Esophagus muscularis mucosa (tissue), 4 donors: ENCODE data around the gene XXYLT1. TPM values are rescaled to one million over a fixed set of nuclear protein-coding genes. Genes with fewer than 3 reads are reported as not detected.

Source experiments
- DNase-seq: peaks from one replicate; pipeline ENCODE4 v3.0.0-alpha.2; 2017; ENCODE audit errors: extremely low spot score
- H3K27ac ChIP-seq, 4 donors: fragments of 200-600 bp; sonication (generic); replicated peaks in 1 of 4; 1 replicate in 3 of 4; 2 replicates in 1 of 4; pipeline ENCODE4 v1.5.1; 2016 to 2019; ENCODE audit warnings: mild to moderate bottlenecking in 1 of 4
- H3K27me3 ChIP-seq, 4 donors: fragments of 200-600 bp; sonication (generic); one replicate each; pipeline versions ENCODE4 v1.5.1 to v1.6.0; 2016 to 2019
- H3K36me3 ChIP-seq, 4 donors: fragments of 200-600 bp; sonication (generic); one replicate each; pipeline ENCODE4 v1.5.1; 2016 to 2019
- H3K4me1 ChIP-seq, 4 donors: fragments of 200-600 bp; sonication (generic); one replicate each; pipeline ENCODE4 v1.5.1; 2016 to 2019
- H3K4me3 ChIP-seq, 4 donors: fragments of 200-600 bp; sonication (generic); 1 replicate in 2 of 4; 2 replicates in 2 of 4; pipeline ENCODE4 v1.5.1; 2016 to 2019; ENCODE audit warnings: mild to moderate bottlenecking in 4 of 4, moderate library complexity in 1 of 4
- H3K9me3 ChIP-seq, 4 donors: fragments of 200-600 bp; sonication (generic); 1 replicate in 3 of 4; 2 replicates in 1 of 4; pipeline ENCODE4 v1.5.1; 2016 to 2019
- EP300 ChIP-seq: sonication (generic); formaldehyde crosslinking; IDR thresholded peaks from one replicate; pipeline ENCODE4 v1.6.1; 2017; ENCODE audit warnings: antibody characterized with exemption
- POLR2A ChIP-seq: fragments of 450-650 bp; IDR thresholded peaks from one replicate; pipeline ENCODE4 v1.6.1; 2017; ENCODE audit warnings: antibody characterized with exemption, moderate library complexity, mild to moderate bottlenecking, low read depth
- POLR2AphosphoS5 ChIP-seq, 2 donors: sonication (generic); formaldehyde crosslinking; IDR thresholded peaks; one replicate each; pipeline ENCODE4 v1.6.1; 2017; ENCODE audit warnings: antibody characterized with exemption in 2 of 2
- WGBS: methylation state at CpG from one replicate; pipeline ENCODE4 v1.1.5; 2018; 5-methylcytosine and 5-hydroxymethylcytosine counted together
- intact Hi-C: fragments of 100-400 bp; cut with DNase I; formaldehyde crosslinking; loops from one replicate; pipeline ENCODE4 v1.15.1; 2023
- total RNA-seq, 4 donors: library from RNA; depleted of rRNA; stranded (reverse); fragments of >200 nt; gene quantifications; one replicate each; pipeline versions ENCODE4 v1.1.0 to v1.2.1, GENCODE V29; 2016
- TF ChIP-seq, protein P1 (sequence below), 3 experiments: fragments of 200-600 bp in 2 of 3; fragments of 450-650 bp in 1 of 3; sonication (generic) in 2 of 3; IDR thresholded peaks; one replicate each; pipeline ENCODE4 v1.5.1; 2017 to 2019; ENCODE audit warnings: antibody characterized with exemption in 3 of 3, mild to moderate bottlenecking in 2 of 3, moderate library complexity in 1 of 3

The XXYLT1 gene
- total RNA-seq, 4 donors from 2014 or later = 8.8 to 18.5 (median 13.9) TPM

DNA sequence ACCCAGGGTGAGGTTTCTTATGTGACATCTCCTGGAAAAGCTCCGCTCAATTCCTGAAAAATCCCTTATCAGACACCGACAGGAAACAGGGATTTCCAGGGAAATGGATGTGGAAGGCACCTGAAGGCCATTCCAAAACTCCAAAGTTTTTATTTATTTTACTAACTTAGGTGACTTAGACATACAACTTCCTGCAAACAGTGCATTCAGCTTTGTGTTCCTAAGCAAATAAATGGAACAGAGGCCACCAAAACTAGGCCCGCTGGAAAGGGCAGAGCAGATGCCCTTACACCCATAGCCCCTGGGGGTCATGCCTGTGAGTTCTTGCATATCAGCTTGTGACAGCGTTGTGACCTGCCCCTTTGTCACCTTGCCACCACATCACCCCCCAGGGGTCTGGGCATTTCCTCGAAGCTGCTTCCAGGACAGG lies 239.4 kb downstream of the XXYLT1 start:
- no peak for DNase-seq
- H3K27me3 ChIP-seq = no peaks in the 10 kb centered on the region
- no peaks in the 10 kb centered on the region for H3K36me3 ChIP-seq
- intact Hi-C loops = no loop called here
- no peak overlapping the region for H3K4me3 ChIP-seq
- WGBS = 83% methylated on average over 5 of the region's 5 CpGs
- H3K4me1 ChIP-seq = peaks cover 0 to 17% (median 2%) of the 10 kb centered on the region in 4 donors
- no peaks in the 10 kb centered on the region for H3K9me3 ChIP-seq
- peak overlapping the region in 2 of 4 donors; percentile 41 to 61 for H3K27ac ChIP-seq
- no peak for TF ChIP-seq POLR2A
- peak in 1 of 2 donors; percentile 37 for TF ChIP-seq POLR2AphosphoS5 (IDR thresholded peaks at IDR 0.05)

GRCh38 chr3:195030791-195031321 lies 240.1 kb downstream of the XXYLT1 start:
- Histone ChIP-seq H3K27me3 (no peaks in the 10 kb centered on the region), H3K4me1 (peaks cover 0 to 17% (median 2%) of the 10 kb centered on the region in 4 donors), H3K27ac (peak overlapping the region; percentile 41 to 65 (median 57)), H3K4me3 (no peak overlapping the region), H3K9me3 (no peaks in the 10 kb centered on the region), H3K36me3 (no peaks in the 10 kb centered on the region)
- 71% methylated on average over 9 of the region's 13 CpGs for WGBS
- DNase-seq = no peak
- TF ChIP-seq POLR2A = no peak
- no peak for TF ChIP-seq POLR2AphosphoS5 (IDR thresholded peaks at IDR 0.05)
- TF ChIP-seq, protein P1, sequence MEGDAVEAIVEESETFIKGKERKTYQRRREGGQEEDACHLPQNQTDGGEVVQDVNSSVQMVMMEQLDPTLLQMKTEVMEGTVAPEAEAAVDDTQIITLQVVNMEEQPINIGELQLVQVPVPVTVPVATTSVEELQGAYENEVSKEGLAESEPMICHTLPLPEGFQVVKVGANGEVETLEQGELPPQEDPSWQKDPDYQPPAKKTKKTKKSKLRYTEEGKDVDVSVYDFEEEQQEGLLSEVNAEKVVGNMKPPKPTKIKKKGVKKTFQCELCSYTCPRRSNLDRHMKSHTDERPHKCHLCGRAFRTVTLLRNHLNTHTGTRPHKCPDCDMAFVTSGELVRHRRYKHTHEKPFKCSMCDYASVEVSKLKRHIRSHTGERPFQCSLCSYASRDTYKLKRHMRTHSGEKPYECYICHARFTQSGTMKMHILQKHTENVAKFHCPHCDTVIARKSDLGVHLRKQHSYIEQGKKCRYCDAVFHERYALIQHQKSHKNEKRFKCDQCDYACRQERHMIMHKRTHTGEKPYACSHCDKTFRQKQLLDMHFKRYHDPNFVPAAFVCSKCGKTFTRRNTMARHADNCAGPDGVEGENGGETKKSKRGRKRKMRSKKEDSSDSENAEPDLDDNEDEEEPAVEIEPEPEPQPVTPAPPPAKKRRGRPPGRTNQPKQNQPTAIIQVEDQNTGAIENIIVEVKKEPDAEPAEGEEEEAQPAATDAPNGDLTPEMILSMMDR (IDR thresholded peaks at IDR 0.05) = no peak
- TF ChIP-seq EP300 = no peak
- intact Hi-C loops = no loop called here

DNA sequence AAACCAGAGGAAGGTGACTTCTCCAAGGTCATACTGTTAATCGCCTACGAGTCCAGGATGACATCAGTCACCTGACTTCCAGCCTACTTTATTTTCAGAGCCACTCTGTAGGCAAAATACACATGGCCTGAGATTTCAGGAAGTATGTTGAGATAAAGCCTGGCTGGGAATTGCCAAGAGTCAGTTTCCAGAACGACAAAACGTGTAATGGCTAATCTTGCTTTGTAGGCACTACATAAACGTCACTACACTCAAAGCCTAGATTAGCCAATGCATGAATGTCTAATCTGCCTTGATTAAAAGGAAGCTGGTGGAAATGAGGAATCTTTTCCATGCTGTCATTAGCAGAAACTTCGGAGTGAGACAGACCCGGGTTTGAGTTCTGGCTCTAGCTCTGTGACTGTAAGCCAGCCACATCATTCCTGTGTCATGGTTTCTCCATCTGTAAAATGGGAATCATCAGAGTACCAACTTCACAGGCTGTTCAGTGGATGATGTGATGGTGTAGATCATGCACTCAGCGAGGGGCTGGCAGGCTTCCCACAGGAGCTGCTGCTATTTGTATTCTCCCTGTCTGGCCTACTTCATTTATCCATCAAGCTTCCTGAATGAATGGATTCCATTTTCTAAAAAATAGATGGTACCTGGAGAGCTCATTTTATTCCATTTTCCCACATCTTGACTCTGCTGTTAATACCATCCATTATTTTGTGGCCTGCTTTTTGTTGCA lies 241.9 kb downstream of the XXYLT1 start:
- Histone ChIP-seq H3K36me3 (no peaks in the 10 kb centered on the region), H3K4me1 (peaks cover 0 to 17% (median 2%) of the 10 kb centered on the region in 4 donors), H3K27me3 (no peaks in the 10 kb centered on the region), H3K9me3 (no peaks in the 10 kb centered on the region), H3K27ac (no peak overlapping the region), H3K4me3 (no peak overlapping the region)
- intact Hi-C loops = no loop called here
- no peak for DNase-seq
- TF ChIP-seq, protein P1 (IDR thresholded peaks at IDR 0.05) = no peak
- TF ChIP-seq POLR2AphosphoS5 (IDR thresholded peaks at IDR 0.05) (peak in 1 of 2 donors; percentile 45), POLR2A (no peak), EP300 (no peak)
- WGBS = 77% methylated on average over 8 of the region's 8 CpGs

GRCh38 chr3:195025884-195026200 lies 245.1 kb downstream of the XXYLT1 start:
- 78% methylated on average over 4 of the region's 4 CpGs for WGBS
- H3K4me1 ChIP-seq = peaks cover 0 to 8% (median 6%) of the 10 kb centered on the region in 4 donors
- H3K36me3 ChIP-seq = no peaks in the 10 kb centered on the region
- no peak overlapping the region for H3K27ac ChIP-seq
- no peaks in the 10 kb centered on the region for H3K9me3 ChIP-seq
- peaks cover 0 to under 1% (median 0%) of the 10 kb centered on the region in 4 donors for H3K27me3 ChIP-seq
- DNase-seq = no peak
- TF ChIP-seq POLR2AphosphoS5 (IDR thresholded peaks at IDR 0.05) (no peak), EP300 (no peak), POLR2A (no peak)
- TF ChIP-seq, protein P1 (IDR thresholded peaks at IDR 0.05) = no peak
- intact Hi-C loops = no loop called here
- no peak overlapping the region for H3K4me3 ChIP-seq

- intact Hi-C loops = no loop called here
- TF ChIP-seq, protein P1 (IDR thresholded peaks at IDR 0.05) = no peak
- TF ChIP-seq POLR2A (no peak), POLR2AphosphoS5 (IDR thresholded peaks at IDR 0.05) (no peak), EP300 (no peak)
Observed at GRCh38 chr3:195025056-195025883, 245.7 kb downstream of the XXYLT1 start.

More at GRCh38 chr3:195025056-195025883, 245.7 kb downstream of the XXYLT1 start:
- Histone ChIP-seq H3K9me3 (no peaks in the 10 kb centered on the region), H3K36me3 (no peaks in the 10 kb centered on the region), H3K4me3 (no peak overlapping the region), H3K4me1 (peaks cover 0 to 7% (median 3%) of the 10 kb centered on the region in 4 donors), H3K27me3 (peaks cover 0 to 4% (median 0%) of the 10 kb centered on the region in 4 donors), H3K27ac (no peak overlapping the region)
- WGBS = 88% methylated on average over 17 of the region's 17 CpGs
- DNase-seq = no peak
